Left lung (tissue), 10 donors: Measurements from ENCODE around the gene MAS1. TPM values are rescaled to one million over a fixed set of nuclear protein-coding genes. Genes with fewer than 3 reads are reported as not detected.

Source experiments
- ATAC-seq: fragments of 200-7000 bp; cut with Tn5 transposase; one replicate; pipeline ENCODE4 v1.9.1; 2020; ENCODE audit warnings: moderate library complexity
- DNase-seq, 4 donors: peaks; one replicate each; pipeline ENCODE4 v3.0.0-alpha.2; 2013 to 2020
- H3K27ac ChIP-seq, 2 donors: fragments of 200-600 bp; sonication (generic) in 1 of 2; one replicate each; pipeline versions ENCODE4 v1.5.0 to v1.8.0; 2020 to 2021
- H3K27me3 ChIP-seq, 2 donors: fragments of 200-600 bp; sonication (generic) in 1 of 2; one replicate each; pipeline versions ENCODE4 v1.5.0 to v1.8.0; 2020 to 2021
- H3K36me3 ChIP-seq, 2 donors: fragments of 200-600 bp; sonication (generic) in 1 of 2; one replicate each; pipeline versions ENCODE4 v1.5.0 to v1.8.0; 2020 to 2021
- H3K4me1 ChIP-seq, 2 donors: fragments of 200-600 bp; one replicate each; pipeline ENCODE4 v1.8.0; 2021
- H3K4me3 ChIP-seq, 2 donors: fragments of 200-600 bp; sonication (generic) in 1 of 2; one replicate each; pipeline versions ENCODE4 v1.5.0 to v1.8.0; 2020 to 2021; ENCODE audit warnings: mild to moderate bottlenecking in 1 of 2
- H3K9me3 ChIP-seq, 2 donors: fragments of 200-600 bp; sonication (generic) in 1 of 2; one replicate each; pipeline versions ENCODE4 v1.5.0 to v1.8.0; 2020 to 2021
- intact Hi-C, 2 donors: fragments of 100-400 bp; cut with DNase I; formaldehyde crosslinking; loops; one replicate each; pipeline versions ENCODE4 v1.11.2 to v1.14.2; 2022
- polyA plus RNA-seq, 6 donors: library from polyadenylated mRNA; unstranded; fragments of 120-200 nt; gene quantifications; one replicate each; pipeline ENCODE4 v1.2.1, GENCODE V29; 2013; ENCODE audit not compliant: insufficient read length in 6 of 6
- total RNA-seq, 2 donors: library from RNA; stranded (reverse); fragmentation: NEBNext Ultra II Directional; extraction: Animal tissue kit (Norgen Biotek cat#: 25700); gene quantifications; one replicate each; pipeline ENCODE4 v1.2.1, GENCODE V29; 2021
- TF ChIP-seq, protein P1 (sequence below), 2 donors: fragments of 200-600 bp; sonication (generic) in 1 of 2; IDR thresholded peaks; one replicate each; pipeline versions ENCODE4 v1.5.0 to v1.8.0; 2021; ENCODE audit warnings: antibody characterized with exemption in 2 of 2
- donor health status: DM: no; HTN: yes; CAD: no.
- donor health status: DM: no; HTN: no; CAD: no.

MAS1 gene
- total and polyA plus RNA-seq, 8 donors = 0.02 to 0.07 (median 0.04) TPM; not detected in 1

DNA sequence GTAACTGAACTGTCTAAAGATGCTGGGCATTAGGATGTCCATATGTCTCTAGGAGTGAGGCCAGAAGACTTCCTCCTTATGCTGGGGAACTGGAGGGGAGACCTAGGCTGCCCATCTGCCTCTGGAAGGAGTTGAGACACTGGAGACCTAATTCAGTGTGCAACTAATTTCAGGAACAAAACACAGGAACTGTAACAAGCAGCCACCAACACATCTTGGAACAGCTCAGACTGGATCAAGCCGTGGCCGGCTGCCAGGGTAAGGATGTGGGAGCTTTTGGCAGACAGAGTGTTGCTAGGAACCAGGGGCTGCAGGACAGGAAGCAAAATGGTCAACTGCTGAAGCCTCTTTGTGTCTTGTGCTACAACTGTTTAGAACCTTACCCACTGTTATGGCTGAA, 16.4 kb upstream of the MAS1 start:
- no peaks in the 10 kb centered on the region for H3K4me1 ChIP-seq
- intact Hi-C loops = no loop called here
- H3K27me3 ChIP-seq = no peaks in the 10 kb centered on the region
- no peak for ATAC-seq
- H3K27ac ChIP-seq = no peak overlapping the region
- no peaks in the 10 kb centered on the region for H3K36me3 ChIP-seq
- peak in 2 of 4 donors; percentile 44 to 74 for DNase-seq
- H3K9me3 ChIP-seq = no peaks in the 10 kb centered on the region
- no peak overlapping the region for H3K4me3 ChIP-seq
- TF ChIP-seq, protein P1, sequence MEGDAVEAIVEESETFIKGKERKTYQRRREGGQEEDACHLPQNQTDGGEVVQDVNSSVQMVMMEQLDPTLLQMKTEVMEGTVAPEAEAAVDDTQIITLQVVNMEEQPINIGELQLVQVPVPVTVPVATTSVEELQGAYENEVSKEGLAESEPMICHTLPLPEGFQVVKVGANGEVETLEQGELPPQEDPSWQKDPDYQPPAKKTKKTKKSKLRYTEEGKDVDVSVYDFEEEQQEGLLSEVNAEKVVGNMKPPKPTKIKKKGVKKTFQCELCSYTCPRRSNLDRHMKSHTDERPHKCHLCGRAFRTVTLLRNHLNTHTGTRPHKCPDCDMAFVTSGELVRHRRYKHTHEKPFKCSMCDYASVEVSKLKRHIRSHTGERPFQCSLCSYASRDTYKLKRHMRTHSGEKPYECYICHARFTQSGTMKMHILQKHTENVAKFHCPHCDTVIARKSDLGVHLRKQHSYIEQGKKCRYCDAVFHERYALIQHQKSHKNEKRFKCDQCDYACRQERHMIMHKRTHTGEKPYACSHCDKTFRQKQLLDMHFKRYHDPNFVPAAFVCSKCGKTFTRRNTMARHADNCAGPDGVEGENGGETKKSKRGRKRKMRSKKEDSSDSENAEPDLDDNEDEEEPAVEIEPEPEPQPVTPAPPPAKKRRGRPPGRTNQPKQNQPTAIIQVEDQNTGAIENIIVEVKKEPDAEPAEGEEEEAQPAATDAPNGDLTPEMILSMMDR (IDR thresholded peaks at IDR 0.05) = no peak

DNA sequence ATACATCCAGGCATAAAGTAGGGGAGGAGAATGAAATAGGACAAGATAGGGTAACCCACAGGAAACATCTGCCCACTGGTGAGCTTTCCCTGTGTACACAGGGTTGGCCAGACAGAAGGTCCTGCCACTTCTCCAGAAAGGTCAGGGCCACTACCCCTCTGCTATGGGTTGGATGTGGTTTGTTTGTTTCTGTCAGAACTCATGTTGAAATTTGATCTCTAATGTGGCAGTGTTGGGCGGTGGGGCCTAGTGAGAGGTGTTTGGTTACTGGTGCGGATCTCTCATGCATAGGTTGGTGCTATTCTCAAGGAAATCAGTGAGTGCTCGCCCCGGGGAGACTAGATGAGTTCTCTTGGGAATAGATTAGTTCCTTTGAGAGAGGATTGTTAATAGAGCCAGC, 15.6 kb upstream of the MAS1 start:
- Histone ChIP-seq H3K9me3 (no peaks in the 10 kb centered on the region), H3K36me3 (no peaks in the 10 kb centered on the region), H3K27ac (no peak overlapping the region), H3K4me1 (no peaks in the 10 kb centered on the region), H3K27me3 (no peaks in the 10 kb centered on the region), H3K4me3 (no peak overlapping the region)
- intact Hi-C loops = no loop called here
- ATAC-seq (no peak), DNase-seq (no peak)
- TF ChIP-seq, protein P1 (IDR thresholded peaks at IDR 0.05) = no peak

DNA sequence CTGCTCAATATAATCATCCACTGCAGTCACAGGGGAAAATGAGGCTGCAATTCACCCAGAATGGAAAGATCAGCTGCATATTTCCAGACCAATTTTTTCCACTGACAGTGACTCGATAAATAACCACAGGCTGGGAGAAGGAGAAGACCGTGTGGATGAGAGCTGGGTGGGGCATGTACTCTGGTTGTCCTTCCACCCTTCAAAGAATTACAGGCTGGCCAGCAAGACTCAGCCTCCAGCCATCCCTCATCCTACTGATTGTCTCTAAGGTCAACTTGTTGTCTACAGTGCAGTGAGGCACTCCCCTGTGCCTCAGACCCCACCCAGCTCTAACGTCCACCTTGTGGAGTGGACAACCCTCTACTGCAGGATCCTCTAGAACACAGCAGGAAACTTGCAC, 14.5 kb upstream of the MAS1 start:
- Histone ChIP-seq H3K4me1 (peaks cover 0 to 3% of the 10 kb centered on the region in 2 donors), H3K27me3 (no peaks in the 10 kb centered on the region), H3K9me3 (no peaks in the 10 kb centered on the region), H3K27ac (no peak overlapping the region), H3K36me3 (no peaks in the 10 kb centered on the region), H3K4me3 (no peak overlapping the region)
- TF ChIP-seq, protein P1 (IDR thresholded peaks at IDR 0.05) = no peak
- DNase-seq (no peak), ATAC-seq (no peak)
- intact Hi-C loops = no loop called here

DNA sequence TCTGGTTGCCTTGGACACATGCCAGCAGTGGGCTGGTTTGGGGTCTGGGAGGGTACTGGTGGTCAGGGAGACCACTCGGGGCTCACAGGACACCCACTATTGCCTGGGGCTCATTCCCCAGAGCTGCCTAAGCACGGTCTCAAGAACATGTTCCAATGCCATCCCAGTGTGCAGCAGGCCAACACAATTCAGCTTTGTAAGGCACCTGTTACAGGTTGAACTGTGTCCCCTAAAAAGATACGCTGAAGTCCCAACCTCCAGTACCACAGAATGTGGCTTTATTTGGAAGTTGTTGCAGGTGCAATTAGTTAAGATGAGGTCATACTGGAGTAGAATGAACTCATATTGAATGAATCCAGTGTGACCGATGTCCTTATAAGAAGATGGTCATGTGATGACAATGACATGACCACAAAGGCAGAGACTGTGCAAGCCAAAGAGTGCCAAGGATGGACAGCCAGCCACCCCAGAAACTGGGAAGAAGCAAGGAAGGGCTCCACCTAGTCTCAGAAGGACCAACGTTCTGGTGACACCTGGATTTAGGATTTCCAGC, 13.5 kb upstream of the MAS1 start:
- Histone ChIP-seq H3K36me3 (no peaks in the 10 kb centered on the region), H3K9me3 (no peaks in the 10 kb centered on the region), H3K4me3 (no peak overlapping the region), H3K27ac (no peak overlapping the region), H3K27me3 (no peaks in the 10 kb centered on the region), H3K4me1 (peaks cover 3% of the 10 kb centered on the region in 2 donors)
- TF ChIP-seq, protein P1 (IDR thresholded peaks at IDR 0.05) = no peak
- intact Hi-C loops = no loop called here
- no peak for DNase-seq
- ATAC-seq = no peak

DNA sequence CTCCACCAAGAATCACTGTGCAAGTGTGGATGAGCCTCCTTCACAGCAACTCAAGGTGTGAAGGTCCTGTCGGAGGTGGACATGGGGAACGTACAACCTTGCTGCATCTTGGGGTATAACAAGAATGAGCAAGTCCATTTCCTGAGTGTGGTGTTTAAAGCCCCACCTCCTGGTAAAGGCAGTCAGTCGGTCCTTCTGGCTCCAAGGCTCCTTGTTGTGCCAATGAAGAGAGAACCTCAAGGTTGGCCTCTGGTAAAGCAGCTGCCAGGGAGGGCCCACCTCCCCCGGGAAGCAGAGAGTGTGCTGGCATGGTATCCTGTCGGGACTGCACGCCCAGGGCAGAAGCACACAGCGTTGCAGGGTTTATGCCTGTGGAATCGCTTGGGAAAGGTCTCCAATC, 12.4 kb upstream of the MAS1 start:
- intact Hi-C loops = no loop called here
- Histone ChIP-seq H3K27ac (no peak overlapping the region), H3K9me3 (no peaks in the 10 kb centered on the region), H3K4me3 (no peak overlapping the region), H3K27me3 (no peaks in the 10 kb centered on the region), H3K4me1 (peaks cover 3 to 4% of the 10 kb centered on the region in 2 donors), H3K36me3 (no peaks in the 10 kb centered on the region)
- ATAC-seq (no peak), DNase-seq (no peak)
- TF ChIP-seq, protein P1 (IDR thresholded peaks at IDR 0.05) = no peak
